ENCODE measurements around the gene NNT. TPM values are rescaled to one million over a fixed set of nuclear protein-coding genes. Genes with fewer than 3 reads are reported as not detected.

The NNT gene
- total and polyA plus RNA-seq, 10 of the 15 experiments (the other 5 are each of a cell fraction or from before 2014, with no cell fraction given) = 20.8 to 73.1 (median 51.9) TPM

- H2AFZ ChIP-seq (ENCODE audit: control insufficient read depth, low read depth, low read length) = no peak overlapping the region
- H3K9me3 ChIP-seq (replicated peaks; ENCODE audit: control insufficient read depth, insufficient read depth, low read length) = no peaks in the 10 kb centered on the region
- H3K9ac ChIP-seq (ENCODE audit: control insufficient read depth, insufficient read depth, low read length) = no peak overlapping the region
- peaks cover 3 to 13% of the 10 kb centered on the region in 2 experiments; a peak in 3 of 4 replicates for H3K36me3 ChIP-seq (ENCODE audit: control insufficient read depth in 2 of 2, insufficient read depth in 2 of 2, low read length in 1 of 2)
- BruUV-seq (replicated peaks) = no TSS peak
- no peak overlapping the region for H3K4me2 ChIP-seq (ENCODE audit: control insufficient read depth, insufficient read depth)
- H3K27ac ChIP-seq (ENCODE audit: control insufficient read depth, insufficient read depth) = no peak overlapping the region
- DNase-seq (ENCODE audit: low read depth, low spot score) = no peak
- no peak for FAIRE-seq
- 100% methylated on average over 4 of the region's 4 CpGs for WGBS (ENCODE audit: insufficient coverage, insufficient replicate concordance, low lambda C conversion rate, missing lambda C conversion rate)
- TF ChIP-seq STAT3 (IDR thresholded peaks at IDR 0.05; ENCODE audit: low read depth, low read length) (no peak), KDM1A (IDR thresholded peaks at IDR 0.05; ENCODE audit: borderline replicate concordance) (no peak), SRF (IDR thresholded peaks at IDR 0.05; ENCODE audit: low read depth in 2 of 2, low read length in 2 of 2) (no peak), E2F8 (IDR thresholded peaks at IDR 0.05; ENCODE audit: low read depth, partially characterized antibody) (no peak), CBX5 (IDR thresholded peaks at IDR 0.05; ENCODE audit: low read depth) (no peak), LARP7 (IDR thresholded peaks at IDR 0.05) (no peak), RAD51 (IDR thresholded peaks at IDR 0.05) (no peak), RUNX3 (IDR thresholded peaks at IDR 0.05; ENCODE audit: low read length) (no peak), NR2C1 (IDR thresholded peaks at IDR 0.05) (no peak), YY1 (IDR thresholded peaks at IDR 0.05; ENCODE audit: low read depth, low read length) (no peak), RB1 (IDR thresholded peaks at IDR 0.05; ENCODE audit: borderline replicate concordance) (no peak), SUZ12 (IDR thresholded peaks at IDR 0.05; ENCODE audit: unreplicated experiment) (no peak), HCFC1 (IDR thresholded peaks at IDR 0.05; ENCODE audit: low read length) (no peak), SMAD1 (IDR thresholded peaks at IDR 0.05; ENCODE audit: low read depth, partially characterized antibody) (no peak), RBBP5 (conservative IDR thresholded peaks at IDR 0.05) (no peak)
- TF ChIP-seq, protein P1, sequence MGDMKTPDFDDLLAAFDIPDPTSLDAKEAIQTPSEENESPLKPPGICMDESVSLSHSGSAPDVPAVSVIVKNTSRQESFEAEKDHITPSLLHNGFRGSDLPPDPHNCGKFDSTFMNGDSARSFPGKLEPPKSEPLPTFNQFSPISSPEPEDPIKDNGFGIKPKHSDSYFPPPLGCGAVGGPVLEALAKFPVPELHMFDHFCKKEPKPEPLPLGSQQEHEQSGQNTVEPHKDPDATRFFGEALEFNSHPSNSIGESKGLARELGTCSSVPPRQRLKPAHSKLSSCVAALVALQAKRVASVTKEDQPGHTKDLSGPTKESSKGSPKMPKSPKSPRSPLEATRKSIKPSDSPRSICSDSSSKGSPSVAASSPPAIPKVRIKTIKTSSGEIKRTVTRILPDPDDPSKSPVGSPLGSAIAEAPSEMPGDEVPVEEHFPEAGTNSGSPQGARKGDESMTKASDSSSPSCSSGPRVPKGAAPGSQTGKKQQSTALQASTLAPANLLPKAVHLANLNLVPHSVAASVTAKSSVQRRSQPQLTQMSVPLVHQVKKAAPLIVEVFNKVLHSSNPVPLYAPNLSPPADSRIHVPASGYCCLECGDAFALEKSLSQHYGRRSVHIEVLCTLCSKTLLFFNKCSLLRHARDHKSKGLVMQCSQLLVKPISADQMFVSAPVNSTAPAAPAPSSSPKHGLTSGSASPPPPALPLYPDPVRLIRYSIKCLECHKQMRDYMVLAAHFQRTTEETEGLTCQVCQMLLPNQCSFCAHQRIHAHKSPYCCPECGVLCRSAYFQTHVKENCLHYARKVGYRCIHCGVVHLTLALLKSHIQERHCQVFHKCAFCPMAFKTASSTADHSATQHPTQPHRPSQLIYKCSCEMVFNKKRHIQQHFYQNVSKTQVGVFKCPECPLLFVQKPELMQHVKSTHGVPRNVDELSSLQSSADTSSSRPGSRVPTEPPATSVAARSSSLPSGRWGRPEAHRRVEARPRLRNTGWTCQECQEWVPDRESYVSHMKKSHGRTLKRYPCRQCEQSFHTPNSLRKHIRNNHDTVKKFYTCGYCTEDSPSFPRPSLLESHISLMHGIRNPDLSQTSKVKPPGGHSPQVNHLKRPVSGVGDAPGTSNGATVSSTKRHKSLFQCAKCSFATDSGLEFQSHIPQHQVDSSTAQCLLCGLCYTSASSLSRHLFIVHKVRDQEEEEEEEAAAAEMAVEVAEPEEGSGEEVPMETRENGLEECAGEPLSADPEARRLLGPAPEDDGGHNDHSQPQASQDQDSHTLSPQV (IDR thresholded peaks at IDR 0.05) = no peak
- TF ChIP-seq, protein P2, sequence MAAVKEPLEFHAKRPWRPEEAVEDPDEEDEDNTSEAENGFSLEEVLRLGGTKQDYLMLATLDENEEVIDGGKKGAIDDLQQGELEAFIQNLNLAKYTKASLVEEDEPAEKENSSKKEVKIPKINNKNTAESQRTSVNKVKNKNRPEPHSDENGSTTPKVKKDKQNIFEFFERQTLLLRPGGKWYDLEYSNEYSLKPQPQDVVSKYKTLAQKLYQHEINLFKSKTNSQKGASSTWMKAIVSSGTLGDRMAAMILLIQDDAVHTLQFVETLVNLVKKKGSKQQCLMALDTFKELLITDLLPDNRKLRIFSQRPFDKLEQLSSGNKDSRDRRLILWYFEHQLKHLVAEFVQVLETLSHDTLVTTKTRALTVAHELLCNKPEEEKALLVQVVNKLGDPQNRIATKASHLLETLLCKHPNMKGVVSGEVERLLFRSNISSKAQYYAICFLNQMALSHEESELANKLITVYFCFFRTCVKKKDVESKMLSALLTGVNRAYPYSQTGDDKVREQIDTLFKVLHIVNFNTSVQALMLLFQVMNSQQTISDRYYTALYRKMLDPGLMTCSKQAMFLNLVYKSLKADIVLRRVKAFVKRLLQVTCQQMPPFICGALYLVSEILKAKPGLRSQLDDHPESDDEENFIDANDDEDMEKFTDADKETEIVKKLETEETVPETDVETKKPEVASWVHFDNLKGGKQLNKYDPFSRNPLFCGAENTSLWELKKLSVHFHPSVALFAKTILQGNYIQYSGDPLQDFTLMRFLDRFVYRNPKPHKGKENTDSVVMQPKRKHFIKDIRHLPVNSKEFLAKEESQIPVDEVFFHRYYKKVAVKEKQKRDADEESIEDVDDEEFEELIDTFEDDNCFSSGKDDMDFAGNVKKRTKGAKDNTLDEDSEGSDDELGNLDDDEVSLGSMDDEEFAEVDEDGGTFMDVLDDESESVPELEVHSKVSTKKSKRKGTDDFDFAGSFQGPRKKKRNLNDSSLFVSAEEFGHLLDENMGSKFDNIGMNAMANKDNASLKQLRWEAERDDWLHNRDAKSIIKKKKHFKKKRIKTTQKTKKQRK (IDR thresholded peaks at IDR 0.05; ENCODE audit: low read depth, low read length) = no peak
- intact Hi-C loops (cut with micrococcal nuclease; ENCODE audit: unreplicated experiment) (no loop called here), in situ Hi-C loops (cut with MboI) (no loop called here)
- ChIA-PET CTCF (interaction anchor here (1.0 kb wide), 1 partner anchor 46 kb away, joined by 4 read pairs; no protein-coding TSS in a partner anchor), POLR2A (no interaction called here), RAD21 (ENCODE audit: unreplicated experiment) (no interaction called here), SMC1A (ENCODE audit: uncharacterized antibody, unreplicated experiment) (interaction anchor here (1.6 kb wide), 1 partner anchor 17 kb away, joined by 3 read pairs; no protein-coding TSS in a partner anchor)
- H3K4me3 ChIP-seq = no peak overlapping the region
- no peaks in the 10 kb centered on the region for H4K20me1 ChIP-seq (ENCODE audit: control insufficient read depth, insufficient read depth)
- no peak for ATAC-seq
- H3K27me3 ChIP-seq (replicated peaks in 1 of 2; ENCODE audit: control insufficient read depth in 2 of 2, insufficient read depth in 2 of 2, low read length in 1 of 2) = no peaks in the 10 kb centered on the region
- H3K4me1 ChIP-seq (ENCODE audit: control insufficient read depth, insufficient read depth, low read length) = no peaks in the 10 kb centered on the region
- H3K79me2 ChIP-seq (ENCODE audit: control insufficient read depth, insufficient read depth, low read length) = no peaks in the 10 kb centered on the region
These were observed 74.3 kb downstream of the NNT start for GRCh38 chr5:43677253-43677652.

Measured in GM12878 (cell line).